ENCODE measurements around the gene HEPH.
"Not testable (repeated sequence)": the region's sequence is repeated elsewhere in the genome, so short reads cannot be mapped to it uniquely, and the experiment has no call there.

GRCh38 chrX:66121354-66121753 lies 42.7 kb upstream of the HEPH start:
- not testable (repeated sequence) for TF ChIP-seq CTCF (IDR thresholded peaks at IDR 0.05 in 8 of 11, conservative IDR thresholded peaks at IDR 0.05 in 3 of 11); POLR2A (IDR thresholded peaks at IDR 0.05)

Data from spleen (tissue), 7 donors.